ENCODE measurements around the gene ZC3HAV1.

- TF ChIP-seq CTCF (tag by site-specific recombination; IDR thresholded peaks at IDR 0.05), result no peak
- no peak for TF ChIP-seq ZNF777 (tag by site-specific recombination; IDR thresholded peaks at IDR 0.05; ENCODE audit: borderline replicate concordance)
- no peak for TF ChIP-seq TRIM28 (IDR thresholded peaks at IDR 0.05; ENCODE audit: borderline replicate concordance, low read length)
- no peak for TF ChIP-seq ZNF211 (tag by site-specific recombination; IDR thresholded peaks at IDR 0.05; ENCODE audit: low read depth)
- TF ChIP-seq ZNF221 (tag by site-specific recombination; IDR thresholded peaks at IDR 0.05; ENCODE audit: borderline replicate concordance), result no peak
- TF ChIP-seq ZNF24 (tag by site-specific recombination; IDR thresholded peaks at IDR 0.05), result no peak
- TF ChIP-seq MZF1 (tag by site-specific recombination; IDR thresholded peaks at IDR 0.05; ENCODE audit: borderline replicate concordance), result no peak
Observed at GRCh38 chr7:139087212-139087611, 22.3 kb downstream of the ZC3HAV1 start.

All from HEK293 (cell line).